Natural killer cell treated with Interleukin-12 subunit alpha and Interleukin-12 subunit beta and Interleukin-15 and Interleukin-18, amount 100 ng/mL, for 72 hours (primary cell): Measurements from ENCODE around the gene THG1L. TPM values are rescaled to one million over a fixed set of nuclear protein-coding genes. Genes with fewer than 3 reads are reported as not detected.
"Not testable (repeated sequence)": the region's sequence is repeated elsewhere in the genome, so short reads cannot be mapped to it uniquely, and the experiment has no call there.

Experiments used
- ATAC-seq, 2 donors: fragments of 150-1000 bp; cut with Tn5 transposase in 1 of 2; sonication (Bioruptor Pico), chemical (Tn5 transposase) in 1 of 2; 2 replicates each; pipeline ENCODE4 v1.10.0; 2021
- DNase-seq: peaks from one replicate; pipeline ENCODE4 v3.0.0; 2022; ENCODE audit warnings: low spot score
- H3K27ac Mint-ChIP-seq, 2 donors: 1 replicate in 1 of 2; 2 replicates in 1 of 2; pipeline ENCODE4 v1.8.0; 2022; ENCODE audit warnings: mixed read lengths in 2 of 2, mild to moderate bottlenecking in 1 of 2, moderate library complexity in 1 of 2
- H3K27me3 Mint-ChIP-seq, 2 donors: 1 replicate in 1 of 2; 2 replicates in 1 of 2; pipeline ENCODE4 v1.8.0; 2022; ENCODE audit warnings: mixed read lengths in 2 of 2
- H3K36me3 Mint-ChIP-seq: one replicate; pipeline ENCODE4 v1.8.0; 2022; ENCODE audit warnings: mixed read lengths
- H3K4me1 Mint-ChIP-seq, 2 donors: 1 replicate in 1 of 2; 2 replicates in 1 of 2; pipeline ENCODE4 v1.8.0; 2022; ENCODE audit warnings: low read depth in 2 of 2, mixed read lengths in 2 of 2, mild to moderate bottlenecking in 1 of 2
- H3K4me3 Mint-ChIP-seq: one replicate; pipeline ENCODE4 v1.8.0; 2022; ENCODE audit warnings: mixed read lengths
- H3K9me3 Mint-ChIP-seq: 2 replicates; pipeline ENCODE4 v1.8.0; 2022; ENCODE audit warnings: mixed read lengths
- total RNA-seq, 2 donors: library from RNA; stranded (reverse); gene quantifications; one replicate each; pipeline ENCODE4 v1.2.3, GENCODE V29; 2022

Gene THG1L
- total RNA-seq, 2 donors from 2014 or later = 15.7 to 18.9 TPM

DNA sequence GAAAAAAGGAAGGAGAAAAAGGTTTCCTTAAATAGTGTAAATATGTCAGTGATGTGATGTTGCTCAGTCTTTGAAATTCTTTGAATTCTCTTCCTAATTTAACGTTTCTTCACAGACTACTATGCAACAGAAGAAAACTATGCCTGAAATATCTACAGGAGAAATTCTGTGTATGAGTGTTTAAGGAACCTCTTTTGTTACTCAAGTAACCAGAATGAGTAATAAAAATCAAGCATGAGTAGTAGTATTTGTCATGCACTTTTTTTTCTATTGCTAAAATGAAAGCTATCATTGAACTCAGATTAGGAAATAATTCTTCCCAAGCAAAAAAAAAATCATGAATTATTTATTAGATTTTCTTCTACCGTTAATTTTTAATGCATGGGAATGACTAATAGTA, 20.3 kb upstream of the THG1L start:
- Mint-ChIP-seq H3K9me3 (no peaks in the 10 kb centered on the region), H3K4me3 (peak overlapping the region; percentile 53), H3K36me3 (no peaks in the 10 kb centered on the region), H3K27me3 (peaks cover 0 to 2% of the 10 kb centered on the region in 2 donors), H3K4me1 (peaks cover 17 to 35% of the 10 kb centered on the region in 2 donors), H3K27ac (peak overlapping the region in 1 of 2 donors; percentile 30)
- ATAC-seq (peak; percentile 67 to 79), DNase-seq (no peak)

DNA sequence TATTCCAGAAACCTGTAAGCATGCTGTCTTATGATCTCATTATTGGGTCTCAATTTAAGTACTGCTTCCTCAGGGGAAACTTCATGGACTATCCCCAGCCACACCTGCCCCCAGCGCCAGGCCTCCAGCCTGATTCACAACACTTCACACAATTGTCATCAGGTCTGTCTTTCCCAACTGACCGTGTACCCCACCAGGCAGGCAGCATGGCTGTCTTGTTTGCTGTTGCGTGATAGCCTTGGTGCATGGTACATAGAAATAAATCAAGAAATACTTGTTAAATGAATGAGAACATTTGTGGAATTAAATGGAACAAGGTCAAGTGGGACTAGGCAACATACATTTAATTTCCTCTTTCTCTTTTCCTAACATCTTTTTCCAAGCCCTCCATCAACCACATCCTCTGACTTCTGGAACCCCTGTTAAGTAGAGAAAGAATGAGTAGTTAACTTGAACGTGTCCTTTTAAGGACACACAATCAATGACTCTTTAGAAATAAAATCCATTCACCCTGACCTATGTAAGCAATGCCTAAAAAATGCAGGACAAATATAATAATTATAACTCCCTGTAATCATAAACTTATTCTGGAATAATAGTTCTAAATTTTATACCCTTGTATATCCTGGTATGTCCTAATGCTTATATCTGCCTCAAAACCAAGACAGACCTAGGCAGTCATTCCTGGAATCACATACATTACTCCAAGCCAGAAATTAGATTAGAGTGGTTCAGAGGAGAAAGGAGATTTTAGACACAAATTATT, 17.2 kb upstream of the THG1L start:
- H3K4me1 Mint-ChIP-seq = peaks cover 29 to 55% of the 10 kb centered on the region in 2 donors
- peak overlapping the region; percentile 28 for H3K4me3 Mint-ChIP-seq
- H3K27ac Mint-ChIP-seq = peak overlapping the region; percentile 66 to 68
- DNase-seq (no peak), ATAC-seq (no peak)
- no peaks in the 10 kb centered on the region for H3K27me3 Mint-ChIP-seq
- H3K9me3 Mint-ChIP-seq = no peaks in the 10 kb centered on the region
- no peaks in the 10 kb centered on the region for H3K36me3 Mint-ChIP-seq

DNA sequence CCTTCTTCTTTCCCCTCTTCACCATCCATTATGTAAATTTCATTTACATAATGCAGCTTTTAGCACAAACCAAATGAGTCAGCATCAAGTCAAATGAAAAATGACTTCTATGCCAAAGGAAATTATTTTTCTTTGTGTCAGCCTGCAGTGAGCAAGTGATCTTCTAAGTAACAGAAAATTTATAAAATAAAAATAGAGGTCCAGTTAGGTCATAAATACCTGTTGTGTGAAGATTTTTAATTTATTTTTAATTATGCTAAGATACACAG, 16.7 kb upstream of the THG1L start:
- ATAC-seq = no peak
- H3K36me3 Mint-ChIP-seq = no peaks in the 10 kb centered on the region
- no peaks in the 10 kb centered on the region for H3K27me3 Mint-ChIP-seq
- peak overlapping the region; percentile 28 for H3K4me3 Mint-ChIP-seq
- DNase-seq = no peak
- H3K9me3 Mint-ChIP-seq = no peaks in the 10 kb centered on the region
- peak overlapping the region; percentile 66 to 68 for H3K27ac Mint-ChIP-seq
- H3K4me1 Mint-ChIP-seq = peaks cover 29 to 55% of the 10 kb centered on the region in 2 donors

- peak overlapping the region; percentile 69 to 85 for H3K27ac Mint-ChIP-seq
- H3K36me3 Mint-ChIP-seq = no peaks in the 10 kb centered on the region
- no peak for DNase-seq
Measured at GRCh38 chr5:157718519-157718918, 12.7 kb upstream of the THG1L start.

DNA sequence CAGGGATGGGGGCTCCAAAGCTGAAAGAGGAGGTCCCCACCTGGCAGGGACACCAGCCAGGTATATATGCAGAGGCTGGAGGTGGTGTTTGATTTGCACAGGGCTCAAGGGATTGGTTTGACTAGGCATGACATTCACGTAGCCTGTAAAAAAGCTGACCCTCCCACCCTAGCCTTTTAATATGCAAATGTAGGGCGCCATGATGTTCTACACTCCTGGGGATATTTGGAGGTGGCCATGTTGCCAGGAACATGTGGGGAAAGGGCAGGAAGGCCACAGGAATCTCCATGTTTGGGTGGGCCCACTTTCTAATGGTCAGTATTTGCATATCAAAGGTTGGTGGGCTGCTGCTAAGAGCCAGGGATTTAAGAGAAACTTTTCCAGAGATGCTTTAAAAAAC, 12.0 kb upstream of the THG1L start:
- Mint-ChIP-seq H3K4me3 (no peak overlapping the region), H3K27ac (no peak overlapping the region), H3K36me3 (no peaks in the 10 kb centered on the region), H3K9me3 (no peaks in the 10 kb centered on the region), H3K27me3 (peaks cover 0 to 6% of the 10 kb centered on the region in 2 donors), H3K4me1 (peaks cover 21 to 28% of the 10 kb centered on the region in 2 donors)
- DNase-seq (no peak), ATAC-seq (no peak)

More at GRCh38 chr5:157718519-157718918, 12.7 kb upstream of the THG1L start:
- Mint-ChIP-seq H3K4me3 (peak overlapping the region; percentile 51), H3K9me3 (no peaks in the 10 kb centered on the region), H3K4me1 (peaks cover 26 to 36% of the 10 kb centered on the region in 2 donors), H3K27me3 (peaks cover 0 to under 1% of the 10 kb centered on the region in 2 donors)
- peak; percentile 77 to 78 for ATAC-seq

GRCh38 chr5:157721159-157721558, 10.1 kb upstream of the THG1L start:
- Mint-ChIP-seq H3K36me3 (no peaks in the 10 kb centered on the region), H3K4me1 (peaks cover 15 to 20% of the 10 kb centered on the region in 2 donors), H3K27ac (no peak overlapping the region), H3K9me3 (no peaks in the 10 kb centered on the region), H3K27me3 (peaks cover 0 to 9% of the 10 kb centered on the region in 2 donors), H3K4me3 (no peak overlapping the region)
- no peak for DNase-seq
- ATAC-seq = no peak

DNA sequence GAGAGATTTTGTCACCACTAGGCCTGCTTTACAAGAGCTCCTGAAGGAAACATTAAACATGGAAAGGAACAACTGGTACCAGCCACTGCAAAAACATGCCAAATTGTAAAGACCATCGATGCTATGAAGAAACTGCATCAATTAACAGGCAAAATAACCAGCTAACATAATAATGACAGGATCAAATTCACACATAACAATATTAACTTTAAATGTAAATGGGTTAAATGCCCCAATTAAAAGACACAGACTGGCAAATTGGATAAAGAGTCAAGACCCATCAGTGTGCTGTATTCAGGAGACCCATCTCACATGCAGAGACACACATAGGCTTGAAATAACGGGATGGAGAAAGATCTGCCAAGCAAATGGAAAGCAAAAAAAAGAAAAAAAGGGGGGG, 8.3 kb upstream of the THG1L start:
- not testable (repeated sequence) for H3K4me3 Mint-ChIP-seq, H3K27ac Mint-ChIP-seq, DNase-seq, H3K36me3 Mint-ChIP-seq, H3K9me3 Mint-ChIP-seq, H3K27me3 Mint-ChIP-seq, ATAC-seq
- H3K4me1 Mint-ChIP-seq = peaks cover 8 to 13% of the 10 kb centered on the region in 2 donors

DNA sequence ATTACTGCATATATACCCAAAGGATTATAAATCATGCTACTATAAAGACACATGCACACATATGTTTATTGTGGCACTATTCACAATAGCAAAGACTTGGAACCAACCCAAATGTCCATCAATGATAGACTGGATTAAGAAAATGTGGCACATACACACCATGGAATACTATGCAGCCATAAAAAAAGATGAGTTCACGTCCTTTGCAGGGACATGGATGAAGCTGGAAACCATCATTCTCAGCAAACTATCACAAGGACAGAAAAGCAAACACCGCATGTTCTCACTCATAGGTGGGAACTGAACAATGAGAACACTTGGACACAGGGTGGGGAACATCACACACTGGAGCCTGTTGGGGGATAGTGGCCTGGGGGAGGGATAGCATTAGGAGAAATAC, 4.6 kb upstream of the THG1L start:
- H3K4me1 Mint-ChIP-seq = peaks cover 2 to 17% of the 10 kb centered on the region in 2 donors
- H3K27ac Mint-ChIP-seq, H3K9me3 Mint-ChIP-seq, DNase-seq, ATAC-seq, H3K27me3 Mint-ChIP-seq, H3K4me3 Mint-ChIP-seq, H3K36me3 Mint-ChIP-seq: not testable (repeated sequence)

DNA sequence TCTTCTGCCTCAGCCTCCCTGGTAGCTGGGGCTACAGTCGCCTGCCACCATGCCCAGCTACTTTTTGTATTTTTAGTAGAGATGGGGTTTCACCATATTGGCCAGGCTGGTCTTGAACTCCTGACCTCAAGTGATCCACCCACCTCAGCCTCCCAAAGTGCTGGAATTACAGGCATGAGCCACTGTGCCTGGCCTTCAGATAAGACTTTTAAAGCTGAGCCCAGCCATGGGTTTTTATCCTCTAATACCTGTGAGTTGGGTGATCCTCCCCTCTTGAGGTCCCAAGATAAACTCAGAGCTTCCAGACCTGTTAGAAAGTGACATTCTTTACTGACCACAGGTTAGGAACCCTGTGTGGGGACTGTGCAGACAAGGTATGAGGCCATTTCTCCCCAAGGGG, 3.4 kb upstream of the THG1L start:
- ATAC-seq, DNase-seq, H3K27ac Mint-ChIP-seq, H3K4me3 Mint-ChIP-seq, H3K27me3 Mint-ChIP-seq, H3K9me3 Mint-ChIP-seq, H3K36me3 Mint-ChIP-seq: not testable (repeated sequence)
- H3K4me1 Mint-ChIP-seq = peaks cover 14 to 24% of the 10 kb centered on the region in 2 donors

DNA sequence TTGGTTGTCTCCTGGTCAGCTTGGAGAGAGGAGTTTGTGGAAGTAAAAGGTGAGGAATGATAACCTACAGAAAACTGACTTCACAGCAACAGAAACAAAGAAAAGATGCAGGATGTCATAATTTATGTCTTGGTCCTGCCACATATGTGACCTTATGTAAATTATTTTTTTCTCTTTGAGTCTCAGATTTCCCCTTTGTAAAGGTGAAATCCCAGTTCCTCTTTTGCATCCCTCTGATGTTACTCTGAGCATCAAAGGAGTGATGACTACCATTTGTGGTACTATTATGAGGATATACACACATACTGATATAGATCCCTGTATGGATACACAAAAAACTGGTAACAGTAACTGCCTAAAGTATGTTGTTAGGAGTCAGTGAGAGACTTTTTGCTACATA, 1.4 kb upstream of the THG1L start:
- H3K27ac Mint-ChIP-seq = peak overlapping the region in 1 of 2 donors; percentile 87
- peaks cover 15 to 22% of the 10 kb centered on the region in 2 donors for H3K4me1 Mint-ChIP-seq
- H3K36me3 Mint-ChIP-seq = peaks cover 6% of the 10 kb centered on the region

GRCh38 chr5:157730900-157731271, 334 bp upstream of the THG1L start:
- peak overlapping the region; percentile 91 for H3K4me3 Mint-ChIP-seq
- H3K9me3 Mint-ChIP-seq = no peaks in the 10 kb centered on the region
- peaks cover 15 to 22% of the 10 kb centered on the region in 2 donors for H3K4me1 Mint-ChIP-seq
- no peaks in the 10 kb centered on the region for H3K27me3 Mint-ChIP-seq
- peak overlapping the region; percentile 87 to 98 for H3K27ac Mint-ChIP-seq
- DNase-seq (no peak), ATAC-seq (no peak)
- peaks cover 6% of the 10 kb centered on the region for H3K36me3 Mint-ChIP-seq

More for the DNA sequence above, 1.4 kb upstream of the THG1L start:
- Mint-ChIP-seq H3K9me3 (no peaks in the 10 kb centered on the region), H3K27me3 (peaks cover 0 to 3% of the 10 kb centered on the region in 2 donors), H3K4me3 (peak overlapping the region; percentile 38)
- DNase-seq (no peak), ATAC-seq (peak in 1 of 2 donors; percentile 28)

GRCh38 chr5:157732130-157732514, 902 bp downstream of the THG1L start:
- Mint-ChIP-seq H3K4me3 (peak overlapping the region; percentile 91), H3K36me3 (peaks cover 6% of the 10 kb centered on the region), H3K27ac (peak overlapping the region; percentile 87 to 98), H3K9me3 (no peaks in the 10 kb centered on the region), H3K27me3 (no peaks in the 10 kb centered on the region), H3K4me1 (peaks cover 15 to 19% of the 10 kb centered on the region in 2 donors)
- ATAC-seq (no peak), DNase-seq (no peak)

DNA sequence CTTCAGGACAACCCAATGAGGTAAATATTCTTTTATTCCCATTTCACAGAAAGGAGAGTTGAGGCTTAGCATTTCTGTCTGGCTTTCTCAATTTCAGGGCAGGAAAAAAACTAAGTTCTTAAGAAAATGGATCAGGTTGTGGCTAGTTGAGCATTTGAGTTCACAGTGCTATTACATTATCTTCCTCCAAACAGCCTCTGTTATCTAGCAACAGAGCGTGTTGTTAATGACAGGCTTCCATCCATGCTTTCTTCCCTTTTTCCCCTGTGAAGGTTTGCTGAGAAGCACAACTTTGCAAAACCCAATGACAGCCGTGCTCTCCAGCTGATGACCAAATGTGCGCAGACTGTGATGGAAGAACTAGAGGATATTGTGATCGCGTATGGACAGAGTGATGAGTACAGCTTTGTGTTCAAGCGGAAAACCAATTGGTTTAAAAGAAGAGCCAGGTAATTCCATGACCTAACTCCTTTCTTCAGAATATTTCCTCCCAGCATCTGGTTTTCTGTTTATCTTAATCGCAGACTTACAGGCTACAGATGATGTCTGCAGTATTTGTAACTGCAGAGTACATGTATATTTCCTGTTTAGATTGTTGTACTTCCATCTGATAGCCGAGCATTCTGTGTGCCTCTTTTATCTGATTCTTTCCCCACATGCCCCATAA, 1.5 kb downstream of the THG1L start:
- Mint-ChIP-seq H3K36me3 (peaks cover 9% of the 10 kb centered on the region), H3K4me1 (peaks cover 15 to 19% of the 10 kb centered on the region in 2 donors)

GRCh38 chr5:157734436-157734835, 3.2 kb downstream of the THG1L start:
- ATAC-seq = no peak
- no peaks in the 10 kb centered on the region for H3K9me3 Mint-ChIP-seq

More for the DNA sequence above, 1.5 kb downstream of the THG1L start:
- no peaks in the 10 kb centered on the region for H3K27me3 Mint-ChIP-seq
- H3K4me3 Mint-ChIP-seq = peak overlapping the region; percentile 38
- ATAC-seq (no peak), DNase-seq (no peak)
- H3K9me3 Mint-ChIP-seq = no peaks in the 10 kb centered on the region
- H3K27ac Mint-ChIP-seq = no peak overlapping the region

More at GRCh38 chr5:157734436-157734835, 3.2 kb downstream of the THG1L start:
- Mint-ChIP-seq H3K27ac (no peak overlapping the region), H3K4me3 (no peak overlapping the region), H3K36me3 (peaks cover 11% of the 10 kb centered on the region), H3K27me3 (no peaks in the 10 kb centered on the region), H3K4me1 (peaks cover 15 to 19% of the 10 kb centered on the region in 2 donors)
- no peak for DNase-seq
